T follicular helper cell (primary cell): Measurements from ENCODE around the gene PNPO.

Experiments used
- DNase-seq: peaks from one replicate; pipeline ENCODE4 v3.0.0-alpha.2; 2020; ENCODE audit warnings: low read depth
- total RNA-seq, 2 experiments: gene quantifications; one replicate each; lab custom pipeline; 2026; lab: John Stamatoyannopoulos, UW

Gene PNPO
- 13.0 to 48.6 reads per million in 2 experiments for total RNA-seq

GRCh38 chr17:47941246-47942095, at the start of gene PNPO:
Gene PNPO (plus strand): TSS chr17:47941571. CDS start chr17:47941676, 105 bp downstream.
- peak; percentile 91 for DNase-seq

- DNase-seq, result no peak
These were observed 46.6 kb upstream of the PNPO start for GRCh38 chr17:47894498-47895346.

- no peak for DNase-seq
These were observed 46.0 kb upstream of the PNPO start for GRCh38 chr17:47895347-47895855.

- peak; percentile 98 for DNase-seq
These were observed 45.3 kb upstream of the PNPO start, which contains the start of gene SP2 for GRCh38 chr17:47895856-47896671. Gene SP2 (plus strand): TSS chr17:47896236. CDS start chr17:47896287, 51 bp downstream.

- DNase-seq, result no peak
These were observed 44.5 kb upstream of the PNPO start for GRCh38 chr17:47896672-47897490.

- DNase-seq, result no peak
These were observed 43.8 kb upstream of the PNPO start for GRCh38 chr17:47897561-47897960.

GRCh38 chr17:47898241-47898640, 43.1 kb upstream of the PNPO start:
- DNase-seq, result no peak

GRCh38 chr17:47899643-47900042, 41.7 kb upstream of the PNPO start:
- DNase-seq, result no peak

GRCh38 chr17:47901423-47901822, 39.9 kb upstream of the PNPO start:
- DNase-seq, result no peak

GRCh38 chr17:47902039-47902744, 39.2 kb upstream of the PNPO start:
- no peak for DNase-seq

GRCh38 chr17:47905221-47905733, 36.1 kb upstream of the PNPO start:
- no peak for DNase-seq

GRCh38 chr17:47906443-47906842, 34.9 kb upstream of the PNPO start:
- no peak for DNase-seq

- no peak for DNase-seq
These were observed 33.3 kb upstream of the PNPO start for GRCh38 chr17:47907932-47908562.

GRCh38 chr17:47913050-47913449, 28.3 kb upstream of the PNPO start:
- DNase-seq, result no peak

GRCh38 chr17:47914306-47914948, 26.9 kb upstream of the PNPO start:
- DNase-seq, result no peak

GRCh38 chr17:47915776-47916398, 25.5 kb upstream of the PNPO start:
- no peak for DNase-seq

GRCh38 chr17:47916489-47917208, 24.7 kb upstream of the PNPO start:
- DNase-seq, result no peak

GRCh38 chr17:47917581-47917980, 23.8 kb upstream of the PNPO start:
- DNase-seq, result no peak
